Vagina (tissue), 2 donors: ENCODE measurements around the gene SPAG16.

Source experiments
- CTCF ChIP-seq, 3 experiments: fragments of 450-650 bp in 2 of 3; fragments of 200-600 bp in 1 of 3; sonication (generic) in 1 of 3; IDR thresholded peaks; one replicate each; pipeline ENCODE4 v1.5.1; 2017 to 2019; ENCODE audit warnings: antibody characterized with exemption in 3 of 3, mild to moderate bottlenecking in 2 of 3, moderate library complexity in 2 of 3
- POLR2A ChIP-seq, 2 donors: fragments of 450-650 bp; IDR thresholded peaks; one replicate each; pipeline ENCODE4 v1.6.1; 2017; ENCODE audit warnings: antibody characterized with exemption in 2 of 2, mild to moderate bottlenecking in 2 of 2, moderate library complexity in 2 of 2

DNA sequence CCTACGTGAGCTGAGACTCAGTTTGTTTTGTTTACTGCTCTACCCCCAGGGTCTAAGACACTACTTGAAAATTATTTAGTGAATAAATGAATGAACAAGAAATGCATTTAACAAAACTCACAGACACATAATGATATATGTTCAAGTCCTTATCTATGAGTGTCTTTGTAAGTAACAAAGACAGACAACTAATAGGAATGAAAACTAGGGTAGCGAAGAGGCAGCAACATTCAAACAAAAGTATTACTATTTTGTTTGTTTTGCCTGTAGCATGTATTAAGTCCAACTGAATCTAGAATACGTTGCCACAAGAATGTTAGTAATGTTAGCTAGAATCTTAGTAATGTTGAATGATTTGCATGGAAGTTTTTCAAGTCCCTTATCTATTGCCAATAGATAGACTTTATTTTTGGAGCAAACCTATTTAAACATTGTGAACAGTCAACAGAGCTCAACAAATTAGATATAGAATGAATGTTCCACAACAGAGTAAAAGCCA is 981.8 kb downstream of the SPAG16 start:
- TF ChIP-seq CTCF (IDR thresholded peaks at IDR 0.05): no peak
- TF ChIP-seq POLR2A (IDR thresholded peaks at IDR 0.05): no peak
